ENCODE results near the gene ZNF862. TPM values are rescaled to one million over a fixed set of nuclear protein-coding genes. Genes with fewer than 3 reads are reported as not detected.

ZNF862 gene
- 2.7 to 4.0 TPM (median 3.3 TPM) in 5 replicates for total RNA-seq (2022; extraction: Qiagen RNA extraction; ENCODE audit: low read depth)

DNA sequence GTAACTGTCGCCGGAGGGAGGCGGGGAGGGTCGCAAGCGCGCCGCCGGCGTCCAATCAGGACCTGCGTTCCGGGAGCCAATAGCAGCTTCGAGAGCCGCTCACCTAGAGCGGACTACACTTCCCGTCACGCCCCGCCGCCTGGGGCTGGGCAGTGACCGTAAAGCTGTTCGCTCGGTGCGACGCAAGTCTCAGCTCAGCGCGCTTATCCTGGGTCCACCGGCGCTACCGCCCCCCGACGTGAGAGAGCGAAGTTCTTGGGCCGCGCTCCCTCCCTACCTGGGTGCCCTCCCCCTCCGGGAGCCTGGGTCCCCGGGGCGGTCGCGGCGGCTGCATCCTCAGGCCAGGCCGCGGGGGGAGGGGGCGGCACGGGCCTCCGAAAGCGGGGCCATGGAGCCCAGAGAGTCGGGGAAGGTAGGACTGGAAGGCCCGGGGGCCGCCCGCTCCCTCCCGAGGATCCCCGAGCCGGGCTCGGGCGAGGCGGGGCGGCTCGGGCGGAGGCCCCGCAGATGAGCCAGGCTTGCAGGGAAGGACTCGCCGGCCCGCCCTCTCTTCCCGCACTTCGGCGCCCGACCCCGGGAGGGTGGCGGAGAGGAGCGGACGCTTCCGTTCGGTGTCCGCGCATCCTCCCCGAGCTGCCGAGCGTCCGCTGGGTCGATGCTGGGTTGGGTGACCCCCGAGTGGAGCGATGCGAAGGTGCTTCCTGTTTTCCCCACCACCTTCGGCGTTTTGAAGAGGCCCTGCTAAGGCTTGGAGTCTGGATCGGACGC lies at the start of gene ZNF862:
ZNF862 (plus strand) TSS at position 152 of the 768 bp plus-strand sequence; CDS start at position 389, 237 bp downstream.

DNA sequence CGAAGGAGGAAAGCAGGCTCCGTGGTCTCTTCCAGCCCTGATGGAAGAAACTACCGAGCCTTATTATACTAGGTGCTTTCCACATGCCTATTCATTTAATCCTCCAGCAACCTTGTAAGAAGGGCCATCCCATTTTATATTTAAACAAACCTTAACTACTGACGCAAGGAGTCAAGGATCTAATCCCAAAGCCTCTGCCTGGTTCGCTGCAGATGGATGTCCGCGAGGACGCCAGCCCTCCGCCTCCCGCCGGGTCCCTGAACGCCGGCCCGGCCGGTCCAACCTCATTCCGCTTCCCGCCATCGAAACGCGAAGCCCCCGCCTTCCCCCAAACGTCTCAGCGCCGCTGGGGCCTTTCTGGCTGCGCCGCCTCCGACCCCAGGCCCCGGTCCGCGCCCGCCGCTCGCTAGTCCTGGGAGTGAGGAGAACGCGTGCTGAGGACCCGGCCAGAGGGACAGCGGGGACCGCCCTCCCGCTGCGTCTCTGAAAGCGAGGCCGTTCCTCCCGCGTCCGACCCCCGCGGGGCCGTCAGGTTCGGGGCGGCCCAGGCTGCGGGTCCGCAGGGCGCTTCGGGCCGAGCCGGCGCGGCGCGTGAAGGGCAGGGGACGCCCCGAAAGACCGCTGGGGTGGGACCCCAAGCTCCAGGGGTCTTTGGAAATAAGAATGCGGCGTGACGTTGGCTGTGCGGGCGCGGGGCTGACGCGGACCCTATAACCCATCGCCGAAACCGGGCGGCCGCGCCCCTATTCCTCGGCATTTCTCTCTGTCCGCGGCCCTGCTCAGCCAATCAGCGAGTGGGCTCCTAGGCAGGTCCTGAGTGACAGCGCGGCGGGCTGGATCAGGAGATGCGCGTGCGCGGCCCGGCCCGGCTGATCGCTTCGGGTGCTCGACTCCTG lies 35.1 kb downstream of the ZNF862 start, which contains the start of gene ATP6V0E2:
ATP6V0E2 (plus strand) TSS at position 896 of the 896 bp plus-strand sequence. CDS start 97 bp downstream, outside the sequence.

Other genes with a start within 250 kb of the ZNF862 start
- 0.45 to 1.4 TPM (median 1.3 TPM) in 5 replicates for gene ZNF467, start 64.8 kb upstream of the ZNF862 start, total RNA-seq (2022; extraction: Qiagen RNA extraction; ENCODE audit: low read depth)
- gene ATP6V0E2, start 35.6 kb downstream of the ZNF862 start, total RNA-seq (2022; extraction: Qiagen RNA extraction; ENCODE audit: low read depth), result 37.4 to 62.7 TPM (median 60.5 TPM) in 5 replicates

Measured in A549 treated with ZK216348 at 1 μM for 4 hours (cell line).